Measurements from ENCODE around the gene SAP25. TPM values are rescaled to one million over a fixed set of nuclear protein-coding genes. Genes with fewer than 3 reads are reported as not detected.

SAP25 gene
- total and polyA plus RNA-seq, 2 experiments from 2014 or later = not detected

GRCh38 chr7:100562195-100563099 lies 11.3 kb downstream of the SAP25 start:
- in situ Hi-C loops (cut with MboI) = no loop called here

GRCh38 chr7:100561491-100562194 lies 12.1 kb downstream of the SAP25 start:
- Histone ChIP-seq H2AFZ (no peak overlapping the region), H3K27ac (no peak overlapping the region), H3F3A (ENCODE audit: insufficient read depth) (peaks cover 9% of the 10 kb centered on the region; the same call in 1 of the 2 replicates), H3K4me3 (no peak overlapping the region), H3K36me3 (ENCODE audit: low read depth) (no peaks in the 10 kb centered on the region), H3K27me3 (replicated peaks; ENCODE audit: insufficient read depth) (no peaks in the 10 kb centered on the region), H4K20me1 (ENCODE audit: insufficient read depth) (no peaks in the 10 kb centered on the region), H3K4me2 (ENCODE audit: unreplicated experiment) (no peak overlapping the region), H3K9me2 (ENCODE audit: insufficient read depth) (no peaks in the 10 kb centered on the region), H3K9ac (no peak overlapping the region), H3K9me3 (ENCODE audit: low read depth) (no peaks in the 10 kb centered on the region), H3K79me2 (ENCODE audit: insufficient read depth) (no peaks in the 10 kb centered on the region), H3K4me1 (ENCODE audit: insufficient read depth) (peaks cover 4% of the 10 kb centered on the region; the same call in 1 of the 2 replicates)
- in situ Hi-C loops (cut with MboI) = no loop called here
- TF ChIP-seq EZH2phosphoT487 (IDR thresholded peaks at IDR 0.05; ENCODE audit: insufficient read depth, low read depth) (no peak), EZH2 (IDR thresholded peaks at IDR 0.05; ENCODE audit: insufficient read depth, poor library complexity, severe bottlenecking) (no peak)
- DNase-seq = no peak
- WGBS, 2 experiments (ENCODE audit: low coverage in 1 of 2, low lambda C conversion rate in 2 of 2, missing lambda C conversion rate in 2 of 2) = 95 to 97% methylated on average over 12 of the region's 12 CpGs

More at GRCh38 chr7:100562195-100563099, 11.3 kb downstream of the SAP25 start:
- no peak overlapping the region for H3K4me3 ChIP-seq
- no peaks in the 10 kb centered on the region for H3K27me3 ChIP-seq (replicated peaks; ENCODE audit: insufficient read depth)
- H3K4me2 ChIP-seq (ENCODE audit: unreplicated experiment) = no peak overlapping the region
- no peak overlapping the region for H3K27ac ChIP-seq
- no peaks in the 10 kb centered on the region for H3K79me2 ChIP-seq (ENCODE audit: insufficient read depth)
- TF ChIP-seq EZH2phosphoT487 (IDR thresholded peaks at IDR 0.05; ENCODE audit: insufficient read depth, low read depth) (no peak), EZH2 (IDR thresholded peaks at IDR 0.05; ENCODE audit: insufficient read depth, poor library complexity, severe bottlenecking) (no peak)
- no peaks in the 10 kb centered on the region for H3K36me3 ChIP-seq (ENCODE audit: low read depth)
- no peak overlapping the region for H2AFZ ChIP-seq
- no peaks in the 10 kb centered on the region for H3K9me3 ChIP-seq (ENCODE audit: low read depth)
- H3K9me2 ChIP-seq (ENCODE audit: insufficient read depth) = no peaks in the 10 kb centered on the region
- no peak overlapping the region for H3K9ac ChIP-seq
- no peaks in the 10 kb centered on the region for H4K20me1 ChIP-seq (ENCODE audit: insufficient read depth)
- H3F3A ChIP-seq (ENCODE audit: insufficient read depth) = 0 out of 2 replicates have a peak, but pooled peaks cover 1% of the 10 kb centered on the region
- DNase-seq = no peak
- H3K4me1 ChIP-seq (ENCODE audit: insufficient read depth) = no peaks in the 10 kb centered on the region
- 90 to 91% methylated on average over 23 to 26 of the region's 26 CpGs for WGBS, 2 experiments (ENCODE audit: low coverage in 1 of 2, low lambda C conversion rate in 2 of 2, missing lambda C conversion rate in 2 of 2)

GRCh38 chr7:100559127-100559526 lies 14.6 kb downstream of the SAP25 start:
- Histone ChIP-seq H3K9me3 (ENCODE audit: low read depth) (no peaks in the 10 kb centered on the region), H2AFZ (no peak overlapping the region), H3F3A (ENCODE audit: insufficient read depth) (peaks cover 19% of the 10 kb centered on the region; the same call in 1 of the 2 replicates), H3K79me2 (ENCODE audit: insufficient read depth) (no peaks in the 10 kb centered on the region), H4K20me1 (ENCODE audit: insufficient read depth) (no peaks in the 10 kb centered on the region), H3K27me3 (replicated peaks; ENCODE audit: insufficient read depth) (no peaks in the 10 kb centered on the region), H3K27ac (no peak overlapping the region), H3K4me3 (no peak overlapping the region), H3K4me2 (ENCODE audit: unreplicated experiment) (no peak overlapping the region), H3K9ac (no peak overlapping the region), H3K9me2 (ENCODE audit: insufficient read depth) (no peaks in the 10 kb centered on the region), H3K4me1 (ENCODE audit: insufficient read depth) (peaks cover 5% of the 10 kb centered on the region; the same call in 1 of the 2 replicates), H3K36me3 (ENCODE audit: low read depth) (no peaks in the 10 kb centered on the region)
- 77 to 79% methylated on average over 4 of the region's 4 CpGs for WGBS, 2 experiments (ENCODE audit: low coverage in 1 of 2, low lambda C conversion rate in 2 of 2, missing lambda C conversion rate in 2 of 2)
- no peak for TF ChIP-seq EZH2phosphoT487 (IDR thresholded peaks at IDR 0.05; ENCODE audit: insufficient read depth, low read depth)
- TF ChIP-seq EZH2 (IDR thresholded peaks at IDR 0.05; ENCODE audit: insufficient read depth, poor library complexity, severe bottlenecking) = no peak
- no peak for DNase-seq
- in situ Hi-C loops (cut with MboI) = no loop called here

- in situ Hi-C loops (cut with MboI) = no loop called here
- Histone ChIP-seq H3K27me3 (replicated peaks; ENCODE audit: insufficient read depth) (no peaks in the 10 kb centered on the region), H3K4me3 (no peak overlapping the region), H3K79me2 (ENCODE audit: insufficient read depth) (no peaks in the 10 kb centered on the region), H3K27ac (peak overlapping the region; percentile 59), H3K9me3 (ENCODE audit: low read depth) (no peaks in the 10 kb centered on the region), H3K4me1 (ENCODE audit: insufficient read depth) (peaks cover 5% of the 10 kb centered on the region; the same call in 1 of the 2 replicates), H3K36me3 (ENCODE audit: low read depth) (no peaks in the 10 kb centered on the region), H4K20me1 (ENCODE audit: insufficient read depth) (no peaks in the 10 kb centered on the region), H3K9ac (0 out of 2 replicates have a peak overlapping the region, but pooled peaks have one; percentile 24), H3K9me2 (ENCODE audit: insufficient read depth) (no peaks in the 10 kb centered on the region), H3F3A (ENCODE audit: insufficient read depth) (peaks cover 19% of the 10 kb centered on the region; the same call in 1 of the 2 replicates), H2AFZ (no peak overlapping the region; the same call in 1 of the 2 replicates), H3K4me2 (ENCODE audit: unreplicated experiment) (peak overlapping the region; percentile 43)
- DNase-seq = peak; percentile 92
- no peak for TF ChIP-seq EZH2phosphoT487 (IDR thresholded peaks at IDR 0.05; ENCODE audit: insufficient read depth, low read depth)
- TF ChIP-seq EZH2 (IDR thresholded peaks at IDR 0.05; ENCODE audit: insufficient read depth, poor library complexity, severe bottlenecking) = no peak
- 27 to 28% methylated on average over 4 of the region's 4 CpGs for WGBS, 2 experiments (ENCODE audit: low coverage in 1 of 2, low lambda C conversion rate in 2 of 2, missing lambda C conversion rate in 2 of 2)
These were observed 17.2 kb downstream of the SAP25 start for GRCh38 chr7:100556541-100556940.
